ENCODE measurements around the gene TPRN. TPM values are rescaled to one million over a fixed set of nuclear protein-coding genes. Genes with fewer than 3 reads are reported as not detected.
A peak's percentile ranks its signal among the peaks of the same experiment; 100 is the strongest.

The TPRN gene
- total RNA-seq, 1 experiment from 2014 or later, result 24.9 TPM

DNA sequence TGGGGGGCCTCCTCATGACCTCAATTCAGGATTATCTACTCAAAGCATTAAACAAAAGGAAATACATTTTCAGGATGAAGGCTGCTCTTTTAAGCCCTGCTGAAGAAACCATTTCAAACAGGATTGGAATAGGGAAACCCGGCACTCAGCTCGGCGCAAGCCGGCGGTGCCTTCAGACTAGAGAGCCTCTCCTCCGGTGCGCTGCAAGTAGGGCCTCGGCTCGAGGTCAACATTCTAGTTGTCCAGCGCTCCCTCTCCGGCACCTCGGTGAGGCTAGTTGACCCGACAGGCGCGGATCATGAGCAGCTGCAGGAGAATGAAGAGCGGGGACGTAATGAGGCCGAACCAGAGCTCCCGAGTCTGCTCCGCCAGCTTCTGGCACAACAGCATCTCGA lies 4.2 kb upstream of the TPRN start:
- ATAC-seq (no peak), DNase-seq (ENCODE audit: low read depth, low spot score) (no peak)
- no peaks in the 10 kb centered on the region for H4K20me1 ChIP-seq (ENCODE audit: insufficient read depth)
- peaks cover 62% of the 10 kb centered on the region for H3K79me2 ChIP-seq (ENCODE audit: insufficient read depth, low read length)
- peak overlapping the region; percentile 91 to 98 for H3K4me3 ChIP-seq (replicated peaks in 1 of 2; ENCODE audit: low read depth in 1 of 2, low read length in 2 of 2)
- intact Hi-C loops (cut with micrococcal nuclease), result loop anchor here (2.0 kb wide), 1 partner anchor 18 kb away; the partner anchor contains the start of gene RNF208
- H3K9me2 ChIP-seq (ENCODE audit: insufficient read depth), result no peaks in the 10 kb centered on the region
- peak overlapping the region; percentile 93 for H3K4me2 ChIP-seq (ENCODE audit: low read length)
- ChIA-PET CTCF (no interaction called here), RAD21 (ENCODE audit: low non-redundant PET in 1 of 2, low total read pairs in 2 of 2, uncharacterized antibody in 2 of 2, unreplicated experiment in 2 of 2) (no interaction called here), POLR2A (interaction anchor here (1.9 to 2.1 kb wide), 2 partner anchors 16 to 18 kb away, joined by 6 read pairs; partner anchors contain the start of gene SSNA1)
- H3K36me3 ChIP-seq (ENCODE audit: control insufficient read depth in 1 of 2, insufficient read depth in 2 of 2, low read length in 2 of 2), result peaks cover 0 to 9% of the 10 kb centered on the region in 2 experiments; a peak in 2 of 4 replicates
- H3K4me1 ChIP-seq (ENCODE audit: control insufficient read depth in 1 of 2, insufficient read depth in 2 of 2, low read length in 2 of 2), result peaks cover 22 to 37% of the 10 kb centered on the region in 2 experiments
- TF ChIP-seq ELF1 (IDR thresholded peaks at IDR 0.05; ENCODE audit: borderline replicate concordance, low read depth) (no peak), SRF (IDR thresholded peaks at IDR 0.05; ENCODE audit: low read depth) (no peak), CEBPB (IDR thresholded peaks at IDR 0.05; ENCODE audit: low read depth) (no peak), EZH2 (IDR thresholded peaks at IDR 0.05) (no peak), EZH2phosphoT487 (IDR thresholded peaks at IDR 0.05; ENCODE audit: borderline replicate concordance) (no peak), CBX3 (IDR thresholded peaks at IDR 0.05; ENCODE audit: low read depth) (no peak), SP1 (IDR thresholded peaks at IDR 0.05; ENCODE audit: low read depth) (no peak), TCF7L2 (IDR thresholded peaks at IDR 0.05; ENCODE audit: borderline replicate concordance, extremely low read depth, insufficient read depth, insufficient read length) (no peak), SIN3A (IDR thresholded peaks at IDR 0.05; ENCODE audit: low read depth) (no peak), JUND (IDR thresholded peaks at IDR 0.05) (no peak), ZNF274 (IDR thresholded peaks at IDR 0.05; ENCODE audit: low read depth, low read length) (no peak), FOSL1 (IDR thresholded peaks at IDR 0.05; ENCODE audit: low read depth) (no peak)
- TF ChIP-seq, protein P1, sequence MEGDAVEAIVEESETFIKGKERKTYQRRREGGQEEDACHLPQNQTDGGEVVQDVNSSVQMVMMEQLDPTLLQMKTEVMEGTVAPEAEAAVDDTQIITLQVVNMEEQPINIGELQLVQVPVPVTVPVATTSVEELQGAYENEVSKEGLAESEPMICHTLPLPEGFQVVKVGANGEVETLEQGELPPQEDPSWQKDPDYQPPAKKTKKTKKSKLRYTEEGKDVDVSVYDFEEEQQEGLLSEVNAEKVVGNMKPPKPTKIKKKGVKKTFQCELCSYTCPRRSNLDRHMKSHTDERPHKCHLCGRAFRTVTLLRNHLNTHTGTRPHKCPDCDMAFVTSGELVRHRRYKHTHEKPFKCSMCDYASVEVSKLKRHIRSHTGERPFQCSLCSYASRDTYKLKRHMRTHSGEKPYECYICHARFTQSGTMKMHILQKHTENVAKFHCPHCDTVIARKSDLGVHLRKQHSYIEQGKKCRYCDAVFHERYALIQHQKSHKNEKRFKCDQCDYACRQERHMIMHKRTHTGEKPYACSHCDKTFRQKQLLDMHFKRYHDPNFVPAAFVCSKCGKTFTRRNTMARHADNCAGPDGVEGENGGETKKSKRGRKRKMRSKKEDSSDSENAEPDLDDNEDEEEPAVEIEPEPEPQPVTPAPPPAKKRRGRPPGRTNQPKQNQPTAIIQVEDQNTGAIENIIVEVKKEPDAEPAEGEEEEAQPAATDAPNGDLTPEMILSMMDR (IDR thresholded peaks at IDR 0.05 in 2 of 3, conservative IDR thresholded peaks at IDR 0.05 in 1 of 3; ENCODE audit: borderline replicate concordance in 1 of 3, insufficient read depth in 1 of 3, low read depth in 2 of 3, low read length in 2 of 3), result no peak
- TF ChIP-seq, protein P2, sequence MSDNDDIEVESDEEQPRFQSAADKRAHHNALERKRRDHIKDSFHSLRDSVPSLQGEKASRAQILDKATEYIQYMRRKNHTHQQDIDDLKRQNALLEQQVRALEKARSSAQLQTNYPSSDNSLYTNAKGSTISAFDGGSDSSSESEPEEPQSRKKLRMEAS (IDR thresholded peaks at IDR 0.05), result no peak
- TF ChIP-seq, protein P3, sequence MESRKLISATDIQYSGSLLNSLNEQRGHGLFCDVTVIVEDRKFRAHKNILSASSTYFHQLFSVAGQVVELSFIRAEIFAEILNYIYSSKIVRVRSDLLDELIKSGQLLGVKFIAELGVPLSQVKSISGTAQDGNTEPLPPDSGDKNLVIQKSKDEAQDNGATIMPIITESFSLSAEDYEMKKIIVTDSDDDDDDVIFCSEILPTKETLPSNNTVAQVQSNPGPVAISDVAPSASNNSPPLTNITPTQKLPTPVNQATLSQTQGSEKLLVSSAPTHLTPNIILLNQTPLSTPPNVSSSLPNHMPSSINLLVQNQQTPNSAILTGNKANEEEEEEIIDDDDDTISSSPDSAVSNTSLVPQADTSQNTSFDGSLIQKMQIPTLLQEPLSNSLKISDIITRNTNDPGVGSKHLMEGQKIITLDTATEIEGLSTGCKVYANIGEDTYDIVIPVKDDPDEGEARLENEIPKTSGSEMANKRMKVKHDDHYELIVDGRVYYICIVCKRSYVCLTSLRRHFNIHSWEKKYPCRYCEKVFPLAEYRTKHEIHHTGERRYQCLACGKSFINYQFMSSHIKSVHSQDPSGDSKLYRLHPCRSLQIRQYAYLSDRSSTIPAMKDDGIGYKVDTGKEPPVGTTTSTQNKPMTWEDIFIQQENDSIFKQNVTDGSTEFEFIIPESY (IDR thresholded peaks at IDR 0.05; ENCODE audit: extremely low read depth, insufficient replicate concordance, low read length), result no peak
- TF ChIP-seq, protein P4, sequence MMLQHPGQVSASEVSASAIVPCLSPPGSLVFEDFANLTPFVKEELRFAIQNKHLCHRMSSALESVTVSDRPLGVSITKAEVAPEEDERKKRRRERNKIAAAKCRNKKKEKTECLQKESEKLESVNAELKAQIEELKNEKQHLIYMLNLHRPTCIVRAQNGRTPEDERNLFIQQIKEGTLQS (IDR thresholded peaks at IDR 0.05), result no peak
- H3K9ac ChIP-seq (ENCODE audit: low read length), result peak overlapping the region; percentile 95
- H3K27me3 ChIP-seq (ENCODE audit: insufficient read depth, low read length), result no peaks in the 10 kb centered on the region
- H3K9me3 ChIP-seq (ENCODE audit: control insufficient read depth in 1 of 2, insufficient read depth in 1 of 2, low read depth in 1 of 2, low read length in 2 of 2), result no peaks in the 10 kb centered on the region
- no TSS peak for BruUV-seq (replicated peaks)
- peak overlapping the region; percentile 78 for H3K27ac ChIP-seq (ENCODE audit: low read depth, low read length)
- H2AFZ ChIP-seq (ENCODE audit: low read depth, low read length, poor library complexity, severe bottlenecking), result no peak overlapping the region
